Stimulated activated CD4-positive, alpha-beta T cell treated with anti-CD3 and anti-CD28 coated beads, TNF-alpha, amount 100 ng/mL, for 4 hours (primary cell): ENCODE measurements around the gene SCN8A.
A peak's percentile ranks its signal among the peaks of the same experiment; 100 is the strongest.

ENCODE experiments used
- DNase-seq, 3 experiments: peaks; one replicate each; pipeline ENCODE4 v3.0.0-alpha.2; 2020; ENCODE audit warnings: low read depth in 3 of 3

The SCN8A gene

DNA sequence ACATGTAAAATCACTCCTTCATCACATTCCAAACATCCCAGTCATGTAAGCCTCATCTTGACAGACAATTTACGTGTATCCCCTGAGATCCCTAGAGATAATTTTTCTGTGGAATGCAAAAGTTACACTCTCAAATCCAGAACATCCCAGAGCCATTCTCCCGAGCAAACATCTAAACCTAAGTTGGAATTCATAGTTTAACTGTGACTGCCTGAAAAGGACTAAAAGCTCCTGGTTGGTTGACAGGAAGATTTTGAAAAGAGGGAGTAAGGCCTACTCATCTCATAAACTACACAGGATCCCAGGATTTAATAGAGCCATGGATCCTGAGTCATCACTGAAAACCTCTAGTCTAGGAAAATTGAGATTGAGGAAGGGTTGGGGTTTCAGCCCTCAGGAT is 123.6 kb downstream of the SCN8A start:
- no peak for DNase-seq

DNA sequence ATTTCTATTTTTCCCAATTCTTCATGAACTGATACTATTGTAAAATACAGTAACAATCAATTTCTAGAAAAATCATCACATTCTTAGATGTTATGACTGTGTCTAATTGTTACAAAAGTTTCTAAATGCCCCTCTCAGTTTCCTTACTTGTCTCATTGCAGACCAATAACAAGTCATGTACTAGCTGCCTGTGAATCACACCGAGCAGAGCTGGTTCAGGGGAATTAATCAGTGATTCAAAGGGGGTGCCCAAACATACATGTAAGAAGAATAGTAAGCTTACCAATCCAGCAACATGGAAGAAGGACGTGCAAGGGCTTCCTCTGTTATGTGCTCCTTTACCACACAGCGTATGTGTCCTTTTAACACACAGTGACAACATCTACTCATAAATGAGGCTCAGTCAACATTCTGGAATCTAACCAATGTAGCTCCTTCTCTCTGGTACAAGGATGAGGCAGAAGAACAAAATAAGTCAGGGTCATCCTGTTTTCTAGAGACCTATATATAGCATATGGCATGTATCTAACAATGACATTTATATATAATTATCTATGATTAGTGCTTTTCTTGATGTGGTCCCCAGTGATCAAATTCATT is 126.4 kb downstream of the SCN8A start:
- no peak for DNase-seq

DNA sequence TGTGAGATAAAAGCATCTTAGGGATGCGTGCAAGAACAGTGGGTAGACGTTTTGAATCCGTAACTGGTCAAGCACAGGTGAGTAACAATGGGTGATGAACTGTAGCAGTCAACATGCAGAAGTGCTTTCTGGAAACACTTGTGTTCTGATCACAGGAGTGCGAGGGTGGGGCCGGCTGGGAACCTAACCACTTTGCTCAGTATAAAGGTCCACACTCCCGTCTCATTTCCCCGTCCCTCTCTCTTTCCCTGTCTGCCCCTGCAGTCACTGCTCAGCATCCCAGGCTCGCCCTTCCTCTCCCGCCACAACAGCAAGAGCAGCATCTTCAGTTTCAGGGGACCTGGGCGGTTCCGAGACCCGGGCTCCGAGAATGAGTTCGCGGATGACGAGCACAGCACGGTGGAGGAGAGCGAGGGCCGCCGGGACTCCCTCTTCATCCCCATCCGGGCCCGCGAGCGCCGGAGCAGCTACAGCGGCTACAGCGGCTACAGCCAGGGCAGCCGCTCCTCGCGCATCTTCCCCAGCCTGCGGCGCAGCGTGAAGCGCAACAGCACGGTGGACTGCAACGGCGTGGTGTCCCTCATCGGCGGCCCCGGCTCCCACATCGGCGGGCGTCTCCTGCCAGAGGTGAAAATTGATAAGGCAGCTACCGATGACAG is 130.4 kb downstream of the SCN8A start:
- DNase-seq: peak; percentile 0 to 32 (median 5)

- DNase-seq: no peak
Measured at GRCh38 chr12:51722431-51722830, 131.4 kb downstream of the SCN8A start.

- no peak for DNase-seq
Measured at GRCh38 chr12:51726161-51726560, 135.1 kb downstream of the SCN8A start.

DNA sequence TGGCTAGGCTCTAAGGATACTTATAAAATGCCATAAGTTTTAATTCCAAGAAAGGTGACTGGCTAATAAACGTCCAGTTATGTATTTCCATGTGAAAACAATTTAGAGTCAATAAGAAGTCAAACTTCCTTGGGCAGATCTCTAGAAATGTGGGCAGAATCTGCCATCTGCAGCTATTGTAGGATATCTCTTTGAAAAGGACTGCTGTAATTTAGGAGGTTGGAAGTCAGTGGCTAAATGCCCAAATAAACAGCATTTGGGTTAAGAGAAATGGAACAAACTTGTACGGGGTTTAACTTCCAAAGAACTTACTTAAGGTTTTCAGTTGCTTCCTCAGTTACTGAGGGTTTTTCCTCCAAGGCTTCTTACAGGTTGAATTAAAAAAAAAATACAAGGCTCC is 135.9 kb downstream of the SCN8A start:
- no peak for DNase-seq

- no peak for DNase-seq
Measured at GRCh38 chr12:51729331-51729730, 138.3 kb downstream of the SCN8A start.

- DNase-seq: no peak
Measured at GRCh38 chr12:51730745-51731144, 139.7 kb downstream of the SCN8A start.

GRCh38 chr12:51740536-51740935 is 149.5 kb downstream of the SCN8A start:
- DNase-seq: no peak

DNA sequence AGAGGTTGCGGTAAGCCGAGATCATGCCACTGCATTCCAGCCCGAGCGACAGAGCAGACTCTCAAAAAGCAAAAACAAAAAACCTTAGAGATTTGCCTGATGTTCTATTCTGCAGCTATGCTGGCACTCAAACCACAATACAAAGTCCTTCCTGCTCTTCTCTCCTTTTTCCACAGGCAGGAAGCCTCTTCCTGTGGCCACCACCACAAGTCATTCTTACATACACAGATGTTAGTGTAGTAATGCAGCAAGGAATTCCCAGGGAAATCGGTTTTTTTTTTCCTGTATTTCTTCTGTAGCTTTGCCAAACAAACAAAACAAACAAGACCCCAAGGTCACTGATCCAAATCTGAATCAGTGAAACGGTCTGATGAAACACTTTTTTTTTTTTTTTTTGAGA is 153.2 kb downstream of the SCN8A start:
- DNase-seq: no peak

GRCh38 chr12:51744957-51745356 is 153.9 kb downstream of the SCN8A start:
- no peak for DNase-seq

GRCh38 chr12:51746416-51746815 is 155.4 kb downstream of the SCN8A start:
- no peak for DNase-seq

- DNase-seq: no peak
Measured at GRCh38 chr12:51748235-51748634, 157.2 kb downstream of the SCN8A start.

DNA sequence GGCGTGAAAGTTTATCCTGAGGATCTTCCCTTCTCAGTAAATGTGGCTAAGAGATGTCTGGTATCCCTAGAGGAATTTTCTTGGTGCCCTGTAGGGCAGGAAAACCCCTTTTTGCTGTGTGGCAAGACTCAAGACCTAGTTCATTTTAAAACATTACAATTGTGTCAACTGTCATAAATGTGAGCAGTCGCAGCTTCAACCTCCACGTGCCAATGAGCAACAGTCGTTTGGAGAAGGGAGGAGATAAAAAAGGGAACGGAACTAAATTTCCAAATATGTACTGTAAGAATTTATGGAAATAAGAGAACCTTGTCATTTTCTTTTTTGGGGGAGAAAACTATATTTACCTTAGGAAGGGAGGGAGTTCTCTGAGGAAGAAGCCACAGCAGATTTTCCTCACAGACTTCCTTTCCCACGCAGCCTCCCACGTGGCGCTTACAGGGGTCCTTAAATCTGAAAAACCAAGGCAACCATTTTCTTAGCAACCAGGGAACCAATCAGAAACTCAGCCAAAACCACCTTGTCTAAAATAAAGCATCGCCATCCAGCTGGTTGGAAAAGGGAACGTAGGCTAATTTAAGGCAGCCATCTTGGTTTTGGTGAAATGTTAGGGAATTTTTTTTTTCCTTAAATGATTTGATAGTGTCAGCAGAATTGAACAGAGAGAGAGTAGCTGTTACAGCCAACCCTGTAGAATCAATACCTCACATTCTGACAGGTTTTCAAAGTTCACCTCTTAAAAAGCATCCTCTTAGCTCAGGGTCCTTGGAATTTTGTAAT is 158.4 kb downstream of the SCN8A start:
- DNase-seq: no peak

GRCh38 chr12:51749986-51750317 is 158.9 kb downstream of the SCN8A start:
- no peak for DNase-seq

DNA sequence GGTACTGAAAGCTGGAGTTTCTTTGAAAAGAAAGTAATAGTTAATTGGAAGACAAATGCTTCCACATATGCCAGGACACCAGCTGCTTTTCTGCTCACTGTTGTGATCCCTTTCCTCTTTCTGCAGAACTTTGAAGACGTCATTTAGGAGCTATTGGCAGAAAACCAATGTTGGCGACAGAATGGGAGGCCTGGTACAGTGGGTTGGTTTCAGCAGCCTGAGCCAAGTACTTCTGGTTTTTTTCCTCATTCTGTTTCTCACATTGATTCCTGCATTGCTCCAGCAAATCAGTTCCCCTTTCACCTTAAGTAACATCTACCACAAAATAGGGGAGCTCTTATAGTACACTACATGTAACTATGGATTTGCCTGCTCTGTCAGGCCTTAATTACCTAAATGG is 160.6 kb downstream of the SCN8A start:
- DNase-seq: no peak

DNA sequence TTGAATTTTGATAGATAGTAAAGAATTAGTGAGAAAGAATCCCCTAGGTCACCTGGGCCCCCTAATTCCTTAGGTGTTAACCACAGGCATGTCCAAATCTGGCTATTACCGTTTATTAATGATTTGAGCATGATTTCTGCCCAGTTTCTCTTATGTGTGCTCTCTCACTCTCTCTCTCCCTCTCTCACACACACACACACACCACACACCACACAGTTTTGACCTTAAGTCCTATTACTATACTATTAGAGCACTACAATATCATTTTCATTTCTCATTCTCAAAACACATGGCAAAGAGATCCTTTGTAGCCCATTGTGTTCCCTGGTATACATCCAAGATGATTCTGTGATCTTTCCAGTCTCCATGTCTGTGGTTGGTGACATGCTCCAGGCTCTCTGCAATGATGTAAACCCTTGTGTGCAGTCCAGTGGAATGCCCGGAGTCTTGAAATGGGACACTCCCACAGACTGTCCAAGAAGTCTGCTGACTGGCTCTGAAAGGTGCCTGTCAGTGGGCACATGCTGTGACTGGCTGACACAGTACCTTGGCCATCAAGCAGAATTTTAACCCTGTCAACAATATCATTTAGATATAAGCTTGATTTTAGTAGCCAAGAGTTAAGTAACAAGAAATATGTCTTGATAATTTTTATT is 161.3 kb downstream of the SCN8A start:
- DNase-seq: no peak

DNA sequence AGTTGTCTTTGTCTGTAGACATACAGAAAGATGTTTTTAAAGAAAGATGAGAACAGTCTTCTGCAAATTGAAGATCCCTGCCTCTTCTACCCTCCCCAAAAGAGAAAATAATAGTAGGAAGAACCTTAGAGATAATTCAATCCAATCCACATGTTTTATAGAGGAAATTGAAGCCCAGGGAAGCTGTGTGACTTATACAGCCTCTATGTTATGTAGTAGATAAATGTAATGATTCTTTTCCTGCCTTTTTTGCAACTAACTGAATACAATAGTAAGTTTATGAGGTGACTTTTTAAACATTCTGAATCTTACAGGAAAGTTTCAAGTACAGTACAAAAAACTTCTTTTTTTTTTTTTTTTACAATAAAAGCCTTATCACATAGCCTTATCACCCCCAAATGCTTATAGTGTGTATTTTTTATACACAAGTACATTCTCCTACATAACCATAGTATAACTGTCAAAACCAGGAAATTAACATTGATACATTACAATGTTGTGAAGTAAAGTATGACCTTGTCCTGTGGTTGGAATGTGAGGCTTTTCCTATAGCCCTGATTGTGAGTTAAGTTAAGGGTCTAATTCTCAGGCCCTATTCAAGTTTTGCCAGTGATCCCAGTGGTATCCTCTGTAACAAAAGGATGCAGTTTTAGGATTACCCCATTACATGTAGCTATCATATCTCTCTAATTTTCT is 163.1 kb downstream of the SCN8A start:
- DNase-seq: no peak

DNA sequence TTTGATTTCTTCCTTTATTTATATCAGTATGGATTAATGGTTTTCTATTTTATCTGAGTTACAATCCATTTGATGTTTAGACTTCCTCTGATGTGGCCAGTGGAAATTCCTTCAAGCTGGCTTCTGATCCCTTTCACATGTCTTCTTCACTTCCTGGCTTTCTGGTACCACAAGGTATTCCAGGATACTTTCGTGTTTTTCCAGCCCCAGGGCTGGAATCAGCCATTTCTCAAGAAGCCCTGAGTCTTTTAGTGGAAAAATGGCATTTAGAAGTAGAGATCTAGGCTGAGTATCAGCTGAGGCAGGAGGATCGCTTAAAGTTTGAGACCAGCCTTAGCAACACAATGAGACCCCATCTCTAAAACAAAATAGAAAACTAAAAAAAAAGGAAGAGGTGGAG is 164.2 kb downstream of the SCN8A start:
- no peak for DNase-seq

GRCh38 chr12:51759175-51759574 is 168.1 kb downstream of the SCN8A start:
- no peak for DNase-seq

- DNase-seq: no peak
Measured at GRCh38 chr12:51759695-51760094, 168.7 kb downstream of the SCN8A start.

DNA sequence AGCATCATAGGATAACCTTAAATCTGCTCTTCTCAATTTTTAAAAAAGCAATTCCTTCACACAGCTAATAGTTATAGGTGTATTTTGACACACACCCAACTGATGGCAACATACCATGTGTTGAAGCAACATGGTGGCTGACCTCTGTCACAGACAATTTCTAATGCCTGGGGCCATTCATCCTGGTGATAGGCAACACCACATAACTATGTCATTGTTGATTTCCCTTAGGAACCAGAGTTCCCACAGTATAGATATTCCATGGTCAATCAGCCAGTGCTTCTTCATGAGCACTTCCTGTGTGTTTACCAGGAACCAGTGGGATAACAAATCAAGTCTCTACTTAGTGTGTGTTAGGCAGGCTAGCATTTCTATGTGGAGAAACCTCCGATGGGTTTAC is 169.2 kb downstream of the SCN8A start:
- DNase-seq: no peak
